Measurements from ENCODE around the gene SYNPR. TPM values are rescaled to one million over a fixed set of nuclear protein-coding genes. Genes with fewer than 3 reads are reported as not detected.

The SYNPR gene
- polyA plus RNA-seq, 3 donors = not detected

- no peak overlapping the region for H3K4me2 ChIP-seq (replicated peaks; ENCODE audit: extremely low read depth, low read length, poor library complexity, severe bottlenecking)
- Mint-ChIP-seq H3K9me3 (peaks cover 0 to 8% (median 3%) of the 10 kb centered on the region in 7 donors), H3K36me3 (no peaks in the 10 kb centered on the region), H3K4me1 (no peaks in the 10 kb centered on the region), H3K4me3 (no peak overlapping the region), H3K27ac (no peak overlapping the region), H3K27me3 (ENCODE audit: low read depth in 3 of 3) (no peaks in the 10 kb centered on the region)
- H3K4me3 ChIP-seq (replicated peaks in 1 of 3; ENCODE audit: low read depth in 2 of 3, low read length in 3 of 3) = no peak overlapping the region
- H2AFZ ChIP-seq (ENCODE audit: insufficient read depth, low read depth, low read length, poor library complexity, severe bottlenecking) = no peak overlapping the region
- no peaks in the 10 kb centered on the region for H4K20me1 ChIP-seq (ENCODE audit: insufficient read depth, low read length)
- whole genome bisulfite sequencing (ENCODE audit: insufficient coverage) = 93% methylated on average over 1 of the region's 3 CpGs
- H3K27ac ChIP-seq (ENCODE audit: low read depth in 1 of 2, low read length in 2 of 2) = no peak overlapping the region
- no peaks in the 10 kb centered on the region for H3K79me2 ChIP-seq (ENCODE audit: insufficient read depth, low read length)
- no peak for TF ChIP-seq CTCF (IDR thresholded peaks at IDR 0.05)
- intact Hi-C loops (cut with micrococcal nuclease) = no loop called here
- no peaks in the 10 kb centered on the region for H3K4me1 ChIP-seq (ENCODE audit: control insufficient read depth in 1 of 2, insufficient read depth in 2 of 2, low read length in 2 of 2)
- no peaks in the 10 kb centered on the region for H3K27me3 ChIP-seq (ENCODE audit: control insufficient read depth in 2 of 2, insufficient read depth in 2 of 2, low read length in 2 of 2)
- no peak overlapping the region for H3K9ac ChIP-seq (ENCODE audit: insufficient read depth, low read length, poor library complexity, severe bottlenecking)
- no peak for DNase-seq
- no peaks in the 10 kb centered on the region for H3K36me3 ChIP-seq (replicated peaks in 1 of 2; ENCODE audit: control insufficient read depth in 1 of 2, insufficient read depth in 2 of 2, low read length in 2 of 2)
- H3K9me3 ChIP-seq (replicated peaks in 1 of 2; ENCODE audit: control insufficient read depth in 1 of 2, insufficient read depth in 1 of 2, low read length in 2 of 2) = peaks cover 3 to 5% of the 10 kb centered on the region in 2 donors
Measured at GRCh38 chr3:63474828-63475518, 196.9 kb downstream of the SYNPR start.

- no peaks in the 10 kb centered on the region for H3K4me1 ChIP-seq (ENCODE audit: control insufficient read depth in 1 of 2, insufficient read depth in 2 of 2, low read length in 2 of 2)
- WGBS (ENCODE audit: insufficient coverage) = 83% methylated on average over 7 of the region's 8 CpGs
- intact Hi-C loops (cut with micrococcal nuclease) = no loop called here
- H3K27me3 Mint-ChIP-seq (ENCODE audit: low read depth in 3 of 3) = no peaks in the 10 kb centered on the region
- H3K79me2 ChIP-seq (ENCODE audit: insufficient read depth, low read length) = no peaks in the 10 kb centered on the region
- no peaks in the 10 kb centered on the region for H3K36me3 Mint-ChIP-seq
- H3K36me3 ChIP-seq (replicated peaks in 1 of 2; ENCODE audit: control insufficient read depth in 1 of 2, insufficient read depth in 2 of 2, low read length in 2 of 2) = no peaks in the 10 kb centered on the region
- no peak overlapping the region for H3K9ac ChIP-seq (ENCODE audit: insufficient read depth, low read length, poor library complexity, severe bottlenecking)
- H3K27ac Mint-ChIP-seq = no peak overlapping the region
- H3K9me3 ChIP-seq (replicated peaks in 1 of 2; ENCODE audit: control insufficient read depth in 1 of 2, insufficient read depth in 1 of 2, low read length in 2 of 2) = peaks cover 3 to 5% of the 10 kb centered on the region in 2 donors
- no peak overlapping the region for H3K27ac ChIP-seq (ENCODE audit: low read depth in 1 of 2, low read length in 2 of 2)
- H3K27me3 ChIP-seq (ENCODE audit: control insufficient read depth in 2 of 2, insufficient read depth in 2 of 2, low read length in 2 of 2) = no peaks in the 10 kb centered on the region
- no peak overlapping the region for H3K4me2 ChIP-seq (replicated peaks; ENCODE audit: extremely low read depth, low read length, poor library complexity, severe bottlenecking)
- no peak overlapping the region for H2AFZ ChIP-seq (ENCODE audit: insufficient read depth, low read depth, low read length, poor library complexity, severe bottlenecking)
- peaks cover 0 to 8% (median 3%) of the 10 kb centered on the region in 7 donors for H3K9me3 Mint-ChIP-seq
- H3K4me3 ChIP-seq (replicated peaks in 1 of 3; ENCODE audit: low read depth in 2 of 3, low read length in 3 of 3) = no peak overlapping the region
- H4K20me1 ChIP-seq (ENCODE audit: insufficient read depth, low read length) = no peaks in the 10 kb centered on the region
- no peaks in the 10 kb centered on the region for H3K4me1 Mint-ChIP-seq
- DNase-seq = no peak
- no peak for TF ChIP-seq CTCF (IDR thresholded peaks at IDR 0.05)
- H3K4me3 Mint-ChIP-seq = no peak overlapping the region
Measured at GRCh38 chr3:63477494-63478129, 199.5 kb downstream of the SYNPR start.
